ENCODE results near the gene GABPB2. TPM values are rescaled to one million over a fixed set of nuclear protein-coding genes. Genes with fewer than 3 reads are reported as not detected.

The GABPB2 gene
- total and polyA plus RNA-seq, 2 of the 13 experiments (the other 11 are each of a cell fraction or from before 2014, with no cell fraction given) = 0.09 TPM; not detected in 1

GRCh38 chr1:151146412-151147131, 76.0 kb downstream of the GABPB2 start, which contains the start of gene SEMA6C (continued):
- peak; percentile 37; the same call in 1 of the 2 replicates for TF ChIP-seq ZBTB26 (CRISPR knock-in tag; IDR thresholded peaks at IDR 0.05; ENCODE audit: borderline replicate concordance)
- 0 out of 2 replicates have a peak, but pooled peaks have one; percentile 0 for TF ChIP-seq ZNF790 (CRISPR knock-in tag; IDR thresholded peaks at IDR 0.05; ENCODE audit: borderline replicate concordance)
- TF ChIP-seq PHF20 (CRISPR knock-in tag; IDR thresholded peaks at IDR 0.05) = 0 out of 2 replicates have a peak, but pooled peaks have one; percentile 47
- TF ChIP-seq ZNF770 (CRISPR knock-in tag; IDR thresholded peaks at IDR 0.05) = peak; percentile 91
- peak; percentile 37; the same call in 1 of the 2 replicates for TF ChIP-seq ZBTB7B (CRISPR knock-in tag; IDR thresholded peaks at IDR 0.05)
- TF ChIP-seq ISL2 (CRISPR knock-in tag; IDR thresholded peaks at IDR 0.05) = 0 out of 2 replicates have a peak, but pooled peaks have one; percentile 46
- peak; percentile 67; the same call in 1 of the 2 replicates for TF ChIP-seq MAZ (IDR thresholded peaks at IDR 0.05; ENCODE audit: borderline replicate concordance, low read depth, low read length)
- peak; percentile 69; the same call in 1 of the 2 replicates for TF ChIP-seq MAZ (CRISPR knock-in tag; IDR thresholded peaks at IDR 0.05; ENCODE audit: low read depth)
- TF ChIP-seq MTF1 (CRISPR knock-in tag; IDR thresholded peaks at IDR 0.05) = no peak
- TF ChIP-seq ZNF430 (CRISPR knock-in tag; IDR thresholded peaks at IDR 0.05) = 0 out of 2 replicates have a peak, but pooled peaks have one; percentile 51
- peak; percentile 52 for TF ChIP-seq SKI (IDR thresholded peaks at IDR 0.05; ENCODE audit: partially characterized antibody)
- 0 out of 2 replicates have a peak, but pooled peaks have one; percentile 49 for TF ChIP-seq ZNF333 (CRISPR knock-in tag; IDR thresholded peaks at IDR 0.05; ENCODE audit: borderline replicate concordance)
- no peak for TF ChIP-seq LCORL (IDR thresholded peaks at IDR 0.05)
- peak; percentile 70; the same call in 1 of the 2 replicates for TF ChIP-seq LCORL (CRISPR knock-in tag; IDR thresholded peaks at IDR 0.05)
- 0 out of 2 replicates have a peak, but pooled peaks have one; percentile 12 for TF ChIP-seq ZNF572 (CRISPR knock-in tag; IDR thresholded peaks at IDR 0.05)
- no peak for TF ChIP-seq ZNF569 (CRISPR knock-in tag; IDR thresholded peaks at IDR 0.05; ENCODE audit: borderline replicate concordance)
- no peak for TF ChIP-seq TOPORS (CRISPR knock-in tag; IDR thresholded peaks at IDR 0.05)
- TF ChIP-seq IRF2 (CRISPR knock-in tag; IDR thresholded peaks at IDR 0.05) = peak; percentile 41
- TF ChIP-seq ZNF652 (CRISPR knock-in tag; IDR thresholded peaks at IDR 0.05; ENCODE audit: borderline replicate concordance, low read depth) = no peak
- peak; percentile 84 for TF ChIP-seq HNRNPLL (IDR thresholded peaks at IDR 0.05; ENCODE audit: low read depth, low read length, poor library complexity, severe bottlenecking)
- TF ChIP-seq ZBTB33 (CRISPR knock-in tag; IDR thresholded peaks at IDR 0.05) = no peak
- 0 out of 2 replicates have a peak, but pooled peaks have one; percentile 50 for TF ChIP-seq ZFP82 (CRISPR knock-in tag; IDR thresholded peaks at IDR 0.05; ENCODE audit: borderline replicate concordance)
- peak; percentile 29; the same call in 1 of the 2 replicates for TF ChIP-seq ZNF556 (CRISPR knock-in tag; IDR thresholded peaks at IDR 0.05; ENCODE audit: borderline replicate concordance)
- no peak for TF ChIP-seq ADNP (CRISPR knock-in tag; IDR thresholded peaks at IDR 0.05)
- TF ChIP-seq POGZ (CRISPR knock-in tag; IDR thresholded peaks at IDR 0.05) = peak; percentile 55
- peak; percentile 86 for TF ChIP-seq SP2 (CRISPR knock-in tag; IDR thresholded peaks at IDR 0.05)
